ENCODE data around the gene FAM186B. TPM values are rescaled to one million over a fixed set of nuclear protein-coding genes. Genes with fewer than 3 reads are reported as not detected.

FAM186B gene
- total and polyA plus RNA-seq, 8 donors, result 0.18 to 7.0 (median 0.27) TPM; not detected in 4

DNA sequence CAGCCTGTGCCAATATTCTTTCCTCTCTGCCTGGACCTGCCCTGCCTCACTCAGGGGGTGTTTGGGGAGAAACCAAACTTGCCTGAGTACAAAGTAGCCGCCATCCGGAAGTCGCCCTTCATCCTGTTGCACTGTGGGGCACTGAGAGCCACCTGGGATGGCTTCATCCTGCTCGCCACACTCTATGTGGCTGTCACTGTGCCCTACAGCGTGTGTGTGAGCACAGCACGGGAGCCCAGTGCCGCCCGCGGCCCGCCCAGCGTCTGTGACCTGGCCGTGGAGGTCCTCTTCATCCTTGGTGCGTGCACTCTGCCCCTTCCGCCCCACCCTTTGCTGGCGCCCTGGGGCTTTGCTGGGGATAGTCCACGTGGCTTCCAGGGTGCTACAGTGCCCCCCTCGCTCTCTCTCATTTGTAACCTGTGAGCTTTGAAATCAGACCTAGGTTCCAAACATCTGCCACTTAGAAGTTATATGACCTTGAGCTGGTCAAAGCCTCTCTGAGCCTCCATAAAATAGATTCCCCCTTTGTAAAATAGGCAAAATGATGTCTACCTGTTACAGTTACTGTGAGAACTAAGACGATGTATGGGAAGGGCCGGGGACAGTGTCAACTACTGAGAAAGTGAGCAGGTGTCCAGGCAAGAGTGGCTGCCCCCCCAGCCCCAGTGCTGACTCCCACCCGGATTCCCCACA, 62.1 kb downstream of the FAM186B start:
- intact Hi-C loops (cut with DNase I; ENCODE audit: low total_unique reads), result no loop called here
- H3K27ac ChIP-seq, result no peak overlapping the region
- H3K4me3 ChIP-seq, result no peak overlapping the region
- TF ChIP-seq POLR2AphosphoS5 (IDR thresholded peaks at IDR 0.05) (no peak), POLR2A (IDR thresholded peaks at IDR 0.05) (no peak), EP300 (IDR thresholded peaks at IDR 0.05) (no peak)
- TF ChIP-seq, protein P1, sequence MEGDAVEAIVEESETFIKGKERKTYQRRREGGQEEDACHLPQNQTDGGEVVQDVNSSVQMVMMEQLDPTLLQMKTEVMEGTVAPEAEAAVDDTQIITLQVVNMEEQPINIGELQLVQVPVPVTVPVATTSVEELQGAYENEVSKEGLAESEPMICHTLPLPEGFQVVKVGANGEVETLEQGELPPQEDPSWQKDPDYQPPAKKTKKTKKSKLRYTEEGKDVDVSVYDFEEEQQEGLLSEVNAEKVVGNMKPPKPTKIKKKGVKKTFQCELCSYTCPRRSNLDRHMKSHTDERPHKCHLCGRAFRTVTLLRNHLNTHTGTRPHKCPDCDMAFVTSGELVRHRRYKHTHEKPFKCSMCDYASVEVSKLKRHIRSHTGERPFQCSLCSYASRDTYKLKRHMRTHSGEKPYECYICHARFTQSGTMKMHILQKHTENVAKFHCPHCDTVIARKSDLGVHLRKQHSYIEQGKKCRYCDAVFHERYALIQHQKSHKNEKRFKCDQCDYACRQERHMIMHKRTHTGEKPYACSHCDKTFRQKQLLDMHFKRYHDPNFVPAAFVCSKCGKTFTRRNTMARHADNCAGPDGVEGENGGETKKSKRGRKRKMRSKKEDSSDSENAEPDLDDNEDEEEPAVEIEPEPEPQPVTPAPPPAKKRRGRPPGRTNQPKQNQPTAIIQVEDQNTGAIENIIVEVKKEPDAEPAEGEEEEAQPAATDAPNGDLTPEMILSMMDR (IDR thresholded peaks at IDR 0.05), result no peak
- H3K27me3 ChIP-seq, result peaks cover 4 to 84% (median 50%) of the 10 kb centered on the region in 3 donors
- no peak for DNase-seq
- peaks cover 13 to 20% (median 16%) of the 10 kb centered on the region in 4 donors for H3K4me1 ChIP-seq
- 57 to 66% (median 64%) methylated on average over 14 to 20 of the region's 20 CpGs for WGBS, 5 donors
- no peaks in the 10 kb centered on the region for H3K36me3 ChIP-seq
- H3K9me3 ChIP-seq, result no peaks in the 10 kb centered on the region

DNA sequence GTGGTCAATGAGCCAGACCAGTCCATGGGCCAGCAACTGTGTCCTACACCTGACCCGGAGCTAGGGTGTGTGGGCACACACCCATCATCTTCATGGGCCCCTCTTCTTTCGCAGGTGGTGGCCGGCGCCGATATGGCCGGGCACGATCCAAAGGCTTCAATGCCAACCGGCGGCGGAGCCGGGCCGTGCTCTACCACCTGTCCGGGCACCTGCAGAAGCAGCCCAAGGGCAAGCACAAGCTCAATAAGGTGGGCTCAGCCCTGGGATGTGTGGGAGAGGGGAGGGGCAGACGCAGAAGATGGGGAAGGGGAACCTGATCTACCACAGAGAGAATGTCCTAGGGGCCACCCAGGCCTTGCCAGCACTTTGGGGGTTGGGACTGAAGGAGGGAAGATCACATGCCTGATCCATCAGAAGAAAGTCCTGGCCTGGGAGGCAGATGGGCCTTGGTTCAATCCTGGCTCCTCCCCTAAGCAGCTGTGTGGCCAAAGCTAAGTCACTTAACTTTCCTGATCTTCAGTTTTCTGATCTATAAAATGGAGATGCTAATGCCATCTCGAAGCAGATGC, 62.8 kb downstream of the FAM186B start:
- TF ChIP-seq, protein P1 (IDR thresholded peaks at IDR 0.05), result no peak
- no peak for TF ChIP-seq POLR2AphosphoS5 (IDR thresholded peaks at IDR 0.05)
- no peak for TF ChIP-seq POLR2A (IDR thresholded peaks at IDR 0.05)
- no peak for TF ChIP-seq EP300 (IDR thresholded peaks at IDR 0.05)
- intact Hi-C loops (cut with DNase I; ENCODE audit: low total_unique reads), result no loop called here
- Histone ChIP-seq H3K4me3 (no peak overlapping the region), H3K27ac (no peak overlapping the region), H3K36me3 (no peaks in the 10 kb centered on the region), H3K9me3 (no peaks in the 10 kb centered on the region), H3K4me1 (peaks cover 19 to 23% (median 22%) of the 10 kb centered on the region in 4 donors), H3K27me3 (peaks cover 4 to 84% (median 50%) of the 10 kb centered on the region in 3 donors)
- WGBS, 5 donors, result 93 to 97% (median 94%) methylated on average over 14 to 15 of the region's 15 CpGs
- DNase-seq, result no peak

DNA sequence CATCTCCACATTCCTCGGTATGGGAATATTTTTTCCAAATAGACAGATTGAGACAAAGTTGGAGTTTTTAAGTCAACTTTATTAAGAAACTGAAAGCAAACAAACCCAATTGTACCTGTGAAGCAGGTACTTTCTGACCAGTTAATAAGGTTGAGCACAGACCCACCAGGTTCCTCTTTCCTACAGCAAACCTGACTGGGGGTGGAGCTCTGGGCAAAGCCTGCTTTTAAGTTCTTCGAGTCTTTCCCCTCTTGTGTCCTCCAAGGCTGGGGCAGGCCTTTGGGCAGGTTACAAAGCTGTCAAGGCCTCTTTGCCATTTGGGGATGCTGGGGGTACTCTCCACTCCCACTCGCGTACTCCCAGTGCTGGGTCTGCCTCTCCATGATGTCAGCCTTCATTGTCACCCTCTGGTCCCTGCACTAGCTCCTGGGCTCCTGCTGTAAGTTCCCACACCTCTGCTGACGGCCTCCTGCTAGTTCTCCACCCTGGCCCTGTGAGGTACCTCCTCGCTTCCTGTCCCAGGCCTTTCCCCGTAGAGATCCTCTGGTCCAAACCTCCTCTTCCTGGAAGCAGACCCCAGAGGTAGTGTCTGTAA, 63.4 kb downstream of the FAM186B start:
- TF ChIP-seq POLR2A (IDR thresholded peaks at IDR 0.05) (no peak), POLR2AphosphoS5 (IDR thresholded peaks at IDR 0.05) (no peak), EP300 (IDR thresholded peaks at IDR 0.05) (no peak)
- TF ChIP-seq, protein P1 (IDR thresholded peaks at IDR 0.05), result no peak
- H3K27me3 ChIP-seq, result peaks cover 4 to 84% (median 50%) of the 10 kb centered on the region in 3 donors
- no peaks in the 10 kb centered on the region for H3K9me3 ChIP-seq
- H3K4me1 ChIP-seq, result peaks cover 22 to 28% (median 26%) of the 10 kb centered on the region in 4 donors
- H3K27ac ChIP-seq, result no peak overlapping the region
- 80 to 85% (median 85%) methylated on average over 7 of the region's 7 CpGs for WGBS, 5 donors
- intact Hi-C loops (cut with DNase I; ENCODE audit: low total_unique reads), result no loop called here
- H3K36me3 ChIP-seq, result no peaks in the 10 kb centered on the region
- no peak overlapping the region for H3K4me3 ChIP-seq
- DNase-seq, result no peak

DNA sequence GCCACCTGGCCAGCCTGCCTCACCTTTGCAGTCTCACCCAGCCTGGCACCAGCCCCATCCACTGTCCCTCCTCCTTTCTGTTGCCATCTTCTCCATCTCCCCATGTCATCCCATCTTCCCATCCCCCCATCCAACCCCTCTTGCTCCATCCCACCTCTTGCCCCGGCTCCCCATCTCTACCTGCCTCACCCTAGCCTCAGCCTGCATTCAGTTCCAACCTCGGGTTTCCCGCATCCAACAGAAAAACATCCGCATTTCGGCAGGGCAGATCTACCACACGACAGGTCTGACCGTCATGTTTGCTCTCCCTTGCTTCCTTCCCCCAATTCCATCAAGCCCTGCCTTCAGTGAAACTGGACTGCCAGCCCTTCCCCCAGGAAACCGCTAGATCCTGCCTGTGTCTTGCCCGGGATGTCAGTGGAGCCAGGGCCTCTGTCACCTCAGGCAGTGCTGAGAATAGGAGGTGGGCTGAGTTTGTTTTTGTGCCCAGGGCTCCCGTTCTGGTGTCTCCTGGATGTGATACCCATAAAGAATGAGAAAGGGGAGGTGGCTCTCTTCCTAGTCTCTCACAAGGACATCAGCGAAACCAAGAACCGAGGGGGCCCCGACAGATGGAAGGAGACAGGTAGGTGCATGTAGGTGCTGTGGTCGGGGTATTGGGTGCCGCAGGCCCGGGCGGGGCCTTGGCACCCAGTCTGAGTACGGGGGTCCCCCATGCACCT, 64.1 kb downstream of the FAM186B start:
- peaks cover 4 to 84% (median 43%) of the 10 kb centered on the region in 3 donors for H3K27me3 ChIP-seq
- no peak for DNase-seq
- 84 to 91% (median 87%) methylated on average over 18 of the region's 18 CpGs for WGBS, 5 donors
- H3K4me1 ChIP-seq, result peaks cover 22 to 28% (median 26%) of the 10 kb centered on the region in 4 donors
- no peaks in the 10 kb centered on the region for H3K9me3 ChIP-seq
- no peak overlapping the region for H3K27ac ChIP-seq
- H3K36me3 ChIP-seq, result no peaks in the 10 kb centered on the region
- TF ChIP-seq, protein P1 (IDR thresholded peaks at IDR 0.05), result no peak
- TF ChIP-seq EP300 (IDR thresholded peaks at IDR 0.05), result no peak
- no peak for TF ChIP-seq POLR2AphosphoS5 (IDR thresholded peaks at IDR 0.05)
- no peak for TF ChIP-seq POLR2A (IDR thresholded peaks at IDR 0.05)
- intact Hi-C loops (cut with DNase I; ENCODE audit: low total_unique reads), result no loop called here
- H3K4me3 ChIP-seq, result no peak overlapping the region
